GM12873 (cell line): ENCODE measurements around the gene ZBTB24.

ENCODE experiments used
- CTCF ChIP-seq: IDR thresholded peaks from 2 replicates; pipeline ENCODE4 v1.5.1; 2012; ENCODE audit warnings: low read depth, mild to moderate bottlenecking, moderate library complexity, low read length, control low read depth; ENCODE audit not compliant: insufficient read depth; ENCODE audit errors: missing control alignments

The ZBTB24 gene

DNA sequence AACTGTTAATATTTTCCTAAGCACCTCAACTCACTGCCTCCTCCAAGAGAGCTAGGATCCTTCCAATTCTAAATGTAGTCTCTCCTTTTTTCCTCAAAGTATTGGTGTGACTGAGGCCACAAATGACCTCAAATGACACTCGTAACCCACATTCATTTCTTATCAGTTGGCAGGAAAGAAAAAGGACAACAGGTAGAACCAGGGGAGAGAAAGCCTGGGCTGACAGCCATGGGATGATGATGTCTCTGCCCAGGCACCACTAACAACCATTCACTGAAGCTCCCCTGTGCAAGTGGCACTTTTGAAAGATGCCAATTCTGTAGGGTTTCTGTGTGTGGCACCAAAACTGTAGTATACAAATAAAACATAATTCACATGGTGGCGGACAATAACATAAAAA lies 7.4 kb downstream of the ZBTB24 start:
- TF ChIP-seq CTCF, result no peak

DNA sequence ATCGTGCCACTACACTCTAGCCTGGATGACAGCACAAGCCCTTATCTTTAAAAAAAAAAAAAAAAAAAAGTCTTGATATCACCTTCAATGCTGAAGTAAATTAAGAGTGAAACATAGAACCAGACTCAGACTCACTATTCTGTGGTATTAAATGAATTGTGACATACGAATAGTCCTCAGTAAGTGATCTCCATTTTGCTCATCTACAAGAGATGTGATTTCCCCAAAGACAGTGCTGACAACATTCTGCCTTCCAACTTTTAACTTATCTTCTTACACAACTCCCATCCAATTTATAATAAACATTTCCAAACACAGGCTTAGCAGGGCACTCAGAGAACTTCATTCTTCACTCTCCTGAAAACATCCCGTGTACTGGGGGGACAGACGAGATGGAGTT lies 8.0 kb downstream of the ZBTB24 start:
- TF ChIP-seq CTCF, result no peak

GRCh38 chr6:109473120-109473519 lies 9.9 kb downstream of the ZBTB24 start:
- TF ChIP-seq CTCF, result no peak

DNA sequence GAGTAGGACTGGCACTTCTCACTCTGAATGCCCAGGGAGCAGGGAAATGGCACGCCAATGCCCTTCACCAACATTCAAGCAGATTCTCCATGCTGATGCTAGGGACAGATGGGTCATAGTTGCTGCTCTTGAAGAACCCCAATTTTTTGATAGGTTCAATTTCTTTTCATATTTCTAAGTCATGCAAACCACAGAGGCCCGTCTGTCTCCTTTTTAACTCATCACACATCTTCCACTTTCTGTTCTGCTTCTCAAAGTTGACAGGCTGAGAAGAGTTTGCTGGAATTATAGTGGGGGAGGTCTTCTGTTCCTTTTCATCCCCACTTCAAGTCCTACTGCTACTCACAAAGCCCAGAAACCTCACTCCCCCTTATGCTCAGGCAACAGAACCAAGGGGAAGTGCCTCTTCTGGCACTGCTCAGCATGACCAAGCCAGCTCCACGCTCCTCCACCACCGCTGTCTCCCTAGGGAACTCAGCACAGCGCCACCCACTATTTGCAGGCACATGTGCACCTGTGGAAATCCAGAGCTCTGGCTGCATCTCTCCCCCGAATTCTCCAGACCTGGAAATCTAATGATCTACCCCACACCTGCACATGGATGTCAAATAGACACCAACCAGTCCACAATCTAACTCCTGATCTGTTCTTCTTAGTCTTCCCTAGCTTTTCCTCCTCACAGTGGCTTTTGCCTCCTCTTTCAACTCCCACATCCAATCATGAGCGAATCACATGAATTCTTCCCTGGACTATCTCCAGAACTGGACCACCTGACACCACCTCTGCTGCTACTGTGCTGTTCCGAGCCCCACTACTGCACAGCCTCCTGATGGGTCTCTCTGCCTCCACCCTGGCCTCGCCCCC lies 10.7 kb downstream of the ZBTB24 start:
- TF ChIP-seq CTCF, result peak; percentile 27

DNA sequence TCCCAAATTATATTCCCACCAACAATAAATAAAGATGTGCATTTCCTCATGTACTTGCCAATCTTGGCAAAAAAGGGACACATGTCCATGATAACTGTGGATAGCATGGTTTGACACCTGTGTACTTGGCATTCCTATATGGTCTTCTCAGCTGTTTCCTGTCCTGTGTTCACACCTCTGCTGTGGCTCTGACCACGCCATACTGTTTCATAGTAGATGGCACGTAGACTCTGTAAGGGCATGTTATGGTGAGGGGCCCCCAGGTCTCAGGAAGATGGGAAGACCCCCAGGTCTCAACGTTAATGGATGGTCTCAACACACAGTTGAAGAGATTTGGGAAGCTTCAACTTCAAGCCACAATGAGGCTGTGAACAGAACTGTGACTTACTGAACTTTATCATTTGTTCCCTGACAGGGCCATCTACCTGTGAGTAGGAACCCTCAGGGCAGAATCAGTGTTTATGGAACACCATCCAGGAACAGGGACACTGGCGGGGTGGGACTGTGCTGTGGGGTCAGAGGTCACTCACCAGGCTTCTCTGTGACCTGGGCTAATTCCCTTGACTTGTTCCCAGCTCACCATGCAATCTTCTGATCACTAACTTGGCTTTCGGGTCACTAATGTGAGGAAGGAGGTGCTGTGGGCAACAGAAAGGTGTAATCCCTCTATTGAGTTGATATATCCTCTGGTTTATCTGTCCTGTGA lies 11.8 kb downstream of the ZBTB24 start:
- TF ChIP-seq CTCF, result no peak

GRCh38 chr6:109469591-109470189 lies 13.3 kb downstream of the ZBTB24 start:
- no peak for TF ChIP-seq CTCF

- no peak for TF ChIP-seq CTCF
Observed at GRCh38 chr6:109467696-109468095, 15.3 kb downstream of the ZBTB24 start.
